Sigmoid colon (tissue), 7 donors: Measurements from ENCODE around the gene MAP1S. TPM values are rescaled to one million over a fixed set of nuclear protein-coding genes. Genes with fewer than 3 reads are reported as not detected.

ENCODE experiments used
- DNase-seq: peaks from one replicate; pipeline ENCODE4 v3.0.0-alpha.2; 2019
- H3K27ac ChIP-seq, 4 donors: fragments of 200-600 bp; sonication (generic); one replicate each; pipeline ENCODE4 v1.5.1; 2016 to 2019; ENCODE audit warnings: mild to moderate bottlenecking in 1 of 4
- H3K27me3 ChIP-seq, 3 donors: fragments of 200-600 bp; sonication (generic); one replicate each; pipeline ENCODE4 v1.5.1; 2019; ENCODE audit warnings: mild to moderate bottlenecking in 1 of 3
- H3K36me3 ChIP-seq, 4 donors: fragments of 200-600 bp; sonication (generic); one replicate each; pipeline ENCODE4 v1.5.1; 2016 to 2019
- H3K4me1 ChIP-seq, 4 donors: fragments of 200-600 bp; sonication (generic); one replicate each; pipeline ENCODE4 v1.5.1; 2017 to 2019
- H3K4me3 ChIP-seq, 4 donors: fragments of 200-600 bp; sonication (generic); one replicate each; pipeline ENCODE4 v1.5.1; 2017 to 2019; ENCODE audit warnings: mild to moderate bottlenecking in 2 of 4, moderate library complexity in 1 of 4
- H3K9me3 ChIP-seq, 4 donors: fragments of 200-600 bp in 3 of 4; sonication (generic) in 3 of 4; one replicate each; pipeline versions ENCODE4 v1.5.1 to v1.6.1; 2013 to 2019
- EP300 ChIP-seq, 4 donors: sonication (generic); formaldehyde crosslinking; IDR thresholded peaks; one replicate each; pipeline ENCODE4 v1.6.1; 2017; ENCODE audit warnings: antibody characterized with exemption in 4 of 4
- POLR2A ChIP-seq, 2 donors: fragments of 450-650 bp; IDR thresholded peaks; one replicate each; pipeline ENCODE4 v1.6.1; 2016; ENCODE audit warnings: antibody characterized with exemption in 2 of 2, mild to moderate bottlenecking in 2 of 2, moderate library complexity in 2 of 2
- POLR2AphosphoS5 ChIP-seq, 4 donors: sonication (generic); formaldehyde crosslinking; IDR thresholded peaks; one replicate each; pipeline ENCODE4 v1.6.1; 2017; ENCODE audit warnings: antibody characterized with exemption in 4 of 4
- WGBS, 2 donors: extraction: QIAGEN DNeasy Blood & Tissue Kit; methylation state at CpG; one replicate each; pipeline ENCODE4 v1.1.7; 2013; 5-methylcytosine and 5-hydroxymethylcytosine counted together
- intact Hi-C: fragments of 100-400 bp; cut with DNase I; formaldehyde crosslinking; loops from one replicate; pipeline ENCODE4 v1.15.1; 2023
- polyA plus RNA-seq, 3 donors: library from polyadenylated mRNA; stranded (reverse); fragments of 200-250 nt; gene quantifications; one replicate each; pipeline ENCODE4 v1.2.3, GENCODE V29; 2013
- total RNA-seq, 4 donors: library from RNA; depleted of rRNA; stranded (reverse); fragments of >200 nt; gene quantifications; one replicate each; pipeline ENCODE4 v1.1.0, GENCODE V29; 2016
- TF ChIP-seq, protein P1 (sequence below), 4 experiments: fragments of 450-650 bp in 3 of 4; fragments of 200-600 bp in 1 of 4; IDR thresholded peaks; one replicate each; pipeline ENCODE4 v1.5.1; 2016 to 2019; ENCODE audit warnings: antibody characterized with exemption in 4 of 4, mild to moderate bottlenecking in 3 of 4, moderate library complexity in 2 of 4
- donor health status: healthy with polysubstance abuse.
- donor health status: Bipolar disorder and iron deficiency.
- donor health status: healthy.

MAP1S gene
- total and polyA plus RNA-seq, 7 donors, result 13.3 to 35.8 (median 15.7) TPM

GRCh38 chr19:17758515-17758914, 39.2 kb downstream of the MAP1S start:
- no peak overlapping the region for H3K27ac ChIP-seq
- H3K4me3 ChIP-seq, result no peak overlapping the region
- H3K36me3 ChIP-seq, result no peaks in the 10 kb centered on the region
- no peak for DNase-seq
- TF ChIP-seq POLR2A (IDR thresholded peaks at IDR 0.05) (no peak), POLR2AphosphoS5 (IDR thresholded peaks at IDR 0.05) (no peak), EP300 (IDR thresholded peaks at IDR 0.05) (no peak)
- TF ChIP-seq, protein P1, sequence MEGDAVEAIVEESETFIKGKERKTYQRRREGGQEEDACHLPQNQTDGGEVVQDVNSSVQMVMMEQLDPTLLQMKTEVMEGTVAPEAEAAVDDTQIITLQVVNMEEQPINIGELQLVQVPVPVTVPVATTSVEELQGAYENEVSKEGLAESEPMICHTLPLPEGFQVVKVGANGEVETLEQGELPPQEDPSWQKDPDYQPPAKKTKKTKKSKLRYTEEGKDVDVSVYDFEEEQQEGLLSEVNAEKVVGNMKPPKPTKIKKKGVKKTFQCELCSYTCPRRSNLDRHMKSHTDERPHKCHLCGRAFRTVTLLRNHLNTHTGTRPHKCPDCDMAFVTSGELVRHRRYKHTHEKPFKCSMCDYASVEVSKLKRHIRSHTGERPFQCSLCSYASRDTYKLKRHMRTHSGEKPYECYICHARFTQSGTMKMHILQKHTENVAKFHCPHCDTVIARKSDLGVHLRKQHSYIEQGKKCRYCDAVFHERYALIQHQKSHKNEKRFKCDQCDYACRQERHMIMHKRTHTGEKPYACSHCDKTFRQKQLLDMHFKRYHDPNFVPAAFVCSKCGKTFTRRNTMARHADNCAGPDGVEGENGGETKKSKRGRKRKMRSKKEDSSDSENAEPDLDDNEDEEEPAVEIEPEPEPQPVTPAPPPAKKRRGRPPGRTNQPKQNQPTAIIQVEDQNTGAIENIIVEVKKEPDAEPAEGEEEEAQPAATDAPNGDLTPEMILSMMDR (IDR thresholded peaks at IDR 0.05), result no peak
- 48 to 76% methylated on average over 5 of the region's 5 CpGs for WGBS, 2 donors
- no peaks in the 10 kb centered on the region for H3K9me3 ChIP-seq
- intact Hi-C loops, result no loop called here
- H3K27me3 ChIP-seq, result no peaks in the 10 kb centered on the region
- peaks cover 0 to 16% (median 7%) of the 10 kb centered on the region in 4 donors for H3K4me1 ChIP-seq

GRCh38 chr19:17761148-17761547, 41.9 kb downstream of the MAP1S start:
- H3K9me3 ChIP-seq, result no peaks in the 10 kb centered on the region
- H3K27me3 ChIP-seq, result no peaks in the 10 kb centered on the region
- WGBS, 2 donors, result 64 to 82% methylated on average over 4 of the region's 4 CpGs
- intact Hi-C loops, result no loop called here
- no peak overlapping the region for H3K27ac ChIP-seq
- H3K36me3 ChIP-seq, result no peaks in the 10 kb centered on the region
- TF ChIP-seq, protein P1 (IDR thresholded peaks at IDR 0.05), result no peak
- TF ChIP-seq EP300 (IDR thresholded peaks at IDR 0.05), result no peak
- no peak for TF ChIP-seq POLR2AphosphoS5 (IDR thresholded peaks at IDR 0.05)
- TF ChIP-seq POLR2A (IDR thresholded peaks at IDR 0.05), result no peak
- peaks cover 0 to 10% (median 7%) of the 10 kb centered on the region in 4 donors for H3K4me1 ChIP-seq
- no peak overlapping the region for H3K4me3 ChIP-seq
- no peak for DNase-seq

GRCh38 chr19:17762505-17763229, 43.4 kb downstream of the MAP1S start:
- intact Hi-C loops, result no loop called here
- no peak overlapping the region for H3K27ac ChIP-seq
- no peaks in the 10 kb centered on the region for H3K36me3 ChIP-seq
- DNase-seq, result no peak
- 68 to 80% methylated on average over 17 of the region's 17 CpGs for WGBS, 2 donors
- no peak overlapping the region for H3K4me3 ChIP-seq
- peaks cover 0 to 10% (median 6%) of the 10 kb centered on the region in 4 donors for H3K4me1 ChIP-seq
- H3K9me3 ChIP-seq, result no peaks in the 10 kb centered on the region
- TF ChIP-seq POLR2AphosphoS5 (IDR thresholded peaks at IDR 0.05) (no peak), POLR2A (IDR thresholded peaks at IDR 0.05) (no peak), EP300 (IDR thresholded peaks at IDR 0.05) (no peak)
- TF ChIP-seq, protein P1 (IDR thresholded peaks at IDR 0.05), result no peak
- H3K27me3 ChIP-seq, result peaks cover 0 to 7% (median 0%) of the 10 kb centered on the region in 3 donors

DNA sequence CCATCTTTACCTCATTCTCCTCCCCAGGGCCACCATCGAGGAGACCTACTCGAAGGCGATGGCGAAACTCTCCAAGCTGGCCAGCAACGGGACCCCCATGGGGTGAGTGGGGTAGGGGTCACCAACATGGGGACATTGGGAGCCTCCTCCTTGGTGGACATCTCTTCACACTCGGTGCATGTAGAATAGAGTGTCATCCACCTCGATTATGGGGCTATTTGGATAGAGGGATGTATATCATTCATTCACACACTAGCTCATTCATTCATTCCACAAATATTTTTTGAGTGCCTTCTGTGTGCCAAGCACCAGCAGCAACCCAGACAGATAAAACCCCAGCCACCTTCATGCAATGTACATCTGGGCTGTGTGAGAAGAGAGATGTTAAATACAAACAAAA, 45.1 kb downstream of the MAP1S start:
- WGBS, 2 donors, result 87 to 95% methylated on average over 7 of the region's 7 CpGs
- TF ChIP-seq POLR2AphosphoS5 (IDR thresholded peaks at IDR 0.05), result no peak
- TF ChIP-seq EP300 (IDR thresholded peaks at IDR 0.05), result no peak
- TF ChIP-seq POLR2A (IDR thresholded peaks at IDR 0.05), result no peak
- TF ChIP-seq, protein P1 (IDR thresholded peaks at IDR 0.05), result no peak
- intact Hi-C loops, result no loop called here
- H3K4me3 ChIP-seq, result no peak overlapping the region
- peaks cover 0 to 7% (median 0%) of the 10 kb centered on the region in 3 donors for H3K27me3 ChIP-seq
- no peak for DNase-seq
- no peaks in the 10 kb centered on the region for H3K36me3 ChIP-seq
- no peak overlapping the region for H3K27ac ChIP-seq
- peaks cover 0 to 10% (median 6%) of the 10 kb centered on the region in 4 donors for H3K4me1 ChIP-seq
- no peaks in the 10 kb centered on the region for H3K9me3 ChIP-seq
